Ovary (tissue), 9 donors: Measurements from ENCODE around the gene PARD3B. TPM values are rescaled to one million over a fixed set of nuclear protein-coding genes. Genes with fewer than 3 reads are reported as not detected.

Source experiments
- DNase-seq, 5 donors: peaks; one replicate each; pipeline ENCODE4 v3.0.0-alpha.2; 2019 to 2020
- H3K27ac ChIP-seq, 2 donors: fragments of 200-600 bp; one replicate each; pipeline versions ENCODE4 v1.5.1 to v1.8.0; 2019 to 2022
- H3K27me3 ChIP-seq: fragments of 200-600 bp; one replicate; pipeline ENCODE4 v1.8.0; 2022
- H3K36me3 ChIP-seq: fragments of 200-600 bp; sonication (generic); one replicate; pipeline ENCODE4 v1.5.1; 2019
- H3K4me1 ChIP-seq: one replicate; pipeline ENCODE4 v1.8.1; 2013; ENCODE audit warnings: mild to moderate bottlenecking, moderate library complexity; ENCODE audit not compliant: insufficient read depth
- H3K4me3 ChIP-seq: fragments of 200-600 bp; sonication (generic); one replicate; pipeline ENCODE4 v1.5.1; 2017
- H3K9me3 ChIP-seq, 2 donors: fragments of 200-600 bp in 1 of 2; sonication (generic) in 1 of 2; one replicate each; pipeline versions ENCODE4 v1.5.1 to v1.8.1; 2013 to 2019; ENCODE audit warnings: mild to moderate bottlenecking in 1 of 2, moderate library complexity in 1 of 2
- CTCF ChIP-seq, 3 donors: fragments of 450-650 bp in 2 of 3; fragments of 200-600 bp in 1 of 3; IDR thresholded peaks; one replicate each; pipeline versions ENCODE4 v1.5.1 to v1.8.0; 2016 to 2022; ENCODE audit warnings: antibody characterized with exemption in 3 of 3, mild to moderate bottlenecking in 1 of 3
- EP300 ChIP-seq: sonication (generic); formaldehyde crosslinking; IDR thresholded peaks from one replicate; pipeline ENCODE4 v1.6.1; 2017; ENCODE audit warnings: antibody characterized with exemption
- POLR2A ChIP-seq: fragments of 450-650 bp; IDR thresholded peaks from one replicate; pipeline ENCODE4 v1.6.1; 2017; ENCODE audit warnings: antibody characterized with exemption, mild to moderate bottlenecking, moderate library complexity
- WGBS, 3 donors: extraction: QIAGEN DNeasy Blood & Tissue Kit in 1 of 3; methylation state at CpG; one replicate each; pipeline versions ENCODE4 v1.1.5 to v1.1.7; 2013 to 2017; 5-methylcytosine and 5-hydroxymethylcytosine counted together
- intact Hi-C, 4 donors: fragments of 100-400 bp; cut with DNase I; formaldehyde crosslinking; loops; one replicate each; pipeline versions ENCODE4 v1.11.0 to v1.15.1; 2022 to 2023
- polyA plus RNA-seq, 2 donors: library from polyadenylated mRNA; stranded (reverse); fragments of 200-250 nt in 1 of 2; fragments of 350-450 nt in 1 of 2; fragmentation: Illumina TruSeq in 1 of 2; extraction: RNeasy Lipid Tissue Mini Kit (QIAGEN cat#74804) in 1 of 2; gene quantifications; one replicate each; pipeline ENCODE4 v1.2.3, GENCODE V29; 2013 to 2014
- total RNA-seq, 7 donors: library from RNA; depleted of rRNA in 2 of 7; stranded (reverse); fragments of >200 nt in 2 of 7; fragmentation: NEBNext Ultra II Directional in 3 of 7; extraction: Animal tissue kit (Norgen Biotek cat#: 25700) in 3 of 7; gene quantifications; one replicate each; pipeline versions ENCODE4 v1.1.0 to v1.2.4, GENCODE V29; 2016 to 2023
- donor health status: DM: no; HTN: no; CAD: no; lungs with moderate emphysema.
- donor health status: DM: no; HTN: no; CAD: no.
- donor health status: Bipolar disorder and iron deficiency.
- donor health status: DM: yes; HTN: yes; CAD: no.
- donor health status: DM: no; HTN: no; CAD: no.
- donor health status: DM: yes; HTN: yes; CAD: no.

Gene PARD3B
- total and polyA plus RNA-seq, 9 donors, result 8.2 to 46.6 (median 28.7) TPM

GRCh38 chr2:204529795-204530463 is 15.3 kb upstream of the PARD3B start:
- TF ChIP-seq CTCF (IDR thresholded peaks at IDR 0.05) (no peak), POLR2A (no peak), EP300 (no peak)
- intact Hi-C loops, result no loop called here

GRCh38 chr2:204530464-204530805 is 14.8 kb upstream of the PARD3B start:
- TF ChIP-seq POLR2A, result no peak
- TF ChIP-seq CTCF (IDR thresholded peaks at IDR 0.05), result no peak
- no peak for TF ChIP-seq EP300
- no peaks in the 10 kb centered on the region for H3K9me3 ChIP-seq
- no peak overlapping the region for H3K4me3 ChIP-seq
- WGBS, 3 donors, result 94 to 97% (median 96%) methylated on average over 1 of the region's 1 CpG
- no peak for DNase-seq
- no peaks in the 10 kb centered on the region for H3K27me3 ChIP-seq
- H3K4me1 ChIP-seq, result no peaks in the 10 kb centered on the region
- intact Hi-C loops, result no loop called here
- no peak overlapping the region for H3K27ac ChIP-seq
- no peaks in the 10 kb centered on the region for H3K36me3 ChIP-seq

More at GRCh38 chr2:204529795-204530463, 15.3 kb upstream of the PARD3B start:
- Histone ChIP-seq H3K4me3 (no peak overlapping the region), H3K4me1 (no peaks in the 10 kb centered on the region), H3K27ac (no peak overlapping the region), H3K9me3 (no peaks in the 10 kb centered on the region), H3K27me3 (no peaks in the 10 kb centered on the region), H3K36me3 (no peaks in the 10 kb centered on the region)
- DNase-seq, result no peak
- 76 to 78% (median 78%) methylated on average over 6 of the region's 6 CpGs for WGBS, 3 donors

GRCh38 chr2:204533629-204534370 is 11.5 kb upstream of the PARD3B start:
- H3K36me3 ChIP-seq, result no peaks in the 10 kb centered on the region
- no peak for TF ChIP-seq EP300
- TF ChIP-seq CTCF (IDR thresholded peaks at IDR 0.05), result no peak
- TF ChIP-seq POLR2A, result no peak
- no peak overlapping the region for H3K27ac ChIP-seq
- intact Hi-C loops, result no loop called here
- no peak for DNase-seq
- H3K4me1 ChIP-seq, result no peaks in the 10 kb centered on the region
- H3K27me3 ChIP-seq, result no peaks in the 10 kb centered on the region
- H3K4me3 ChIP-seq, result no peak overlapping the region
- 66 to 82% (median 76%) methylated on average over 5 of the region's 5 CpGs for WGBS, 3 donors
- H3K9me3 ChIP-seq, result no peaks in the 10 kb centered on the region

- Histone ChIP-seq H3K27me3 (no peaks in the 10 kb centered on the region), H3K4me3 (no peak overlapping the region), H3K4me1 (no peaks in the 10 kb centered on the region), H3K36me3 (no peaks in the 10 kb centered on the region), H3K9me3 (no peaks in the 10 kb centered on the region), H3K27ac (no peak overlapping the region)
- intact Hi-C loops, result no loop called here
- TF ChIP-seq CTCF (IDR thresholded peaks at IDR 0.05) (no peak), EP300 (no peak), POLR2A (no peak)
- 97 to 100% (median 99%) methylated on average over 3 of the region's 3 CpGs for WGBS, 3 donors
- no peak for DNase-seq
Observed at GRCh38 chr2:204535356-204535755, 9.9 kb upstream of the PARD3B start.
